PC-3 (cell line): Measurements from ENCODE around the gene RB1.

Experiments
- EZH2 ChIP-seq: fragments of 300-600 bp; sonication (generic); IDR thresholded peaks from one replicate; pipeline ENCODE4 v1.6.1; 2017; ENCODE audit warnings: antibody characterized with exemption, mild to moderate bottlenecking, low read length; ENCODE audit not compliant: unreplicated experiment
- TF ChIP-seq, protein P1 (sequence below): fragments of 300-600 bp; sonication (generic); conservative IDR thresholded peaks from 2 replicates; pipeline ENCODE4 v1.5.1; 2017; ENCODE audit warnings: antibody characterized with exemption, low read depth, mild to moderate bottlenecking, low read length

GRCh38 chr13:48446464-48446863, 142.9 kb downstream of the RB1 start:
- TF ChIP-seq, protein P1, sequence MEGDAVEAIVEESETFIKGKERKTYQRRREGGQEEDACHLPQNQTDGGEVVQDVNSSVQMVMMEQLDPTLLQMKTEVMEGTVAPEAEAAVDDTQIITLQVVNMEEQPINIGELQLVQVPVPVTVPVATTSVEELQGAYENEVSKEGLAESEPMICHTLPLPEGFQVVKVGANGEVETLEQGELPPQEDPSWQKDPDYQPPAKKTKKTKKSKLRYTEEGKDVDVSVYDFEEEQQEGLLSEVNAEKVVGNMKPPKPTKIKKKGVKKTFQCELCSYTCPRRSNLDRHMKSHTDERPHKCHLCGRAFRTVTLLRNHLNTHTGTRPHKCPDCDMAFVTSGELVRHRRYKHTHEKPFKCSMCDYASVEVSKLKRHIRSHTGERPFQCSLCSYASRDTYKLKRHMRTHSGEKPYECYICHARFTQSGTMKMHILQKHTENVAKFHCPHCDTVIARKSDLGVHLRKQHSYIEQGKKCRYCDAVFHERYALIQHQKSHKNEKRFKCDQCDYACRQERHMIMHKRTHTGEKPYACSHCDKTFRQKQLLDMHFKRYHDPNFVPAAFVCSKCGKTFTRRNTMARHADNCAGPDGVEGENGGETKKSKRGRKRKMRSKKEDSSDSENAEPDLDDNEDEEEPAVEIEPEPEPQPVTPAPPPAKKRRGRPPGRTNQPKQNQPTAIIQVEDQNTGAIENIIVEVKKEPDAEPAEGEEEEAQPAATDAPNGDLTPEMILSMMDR, result no peak
- no peak for TF ChIP-seq EZH2
